ENCODE data around the gene FANCB.

- TF ChIP-seq EZH2 (IDR thresholded peaks at IDR 0.05; ENCODE audit: borderline replicate concordance, low read depth, low read length, severe bottlenecking) (no peak), POLR2A (IDR thresholded peaks at IDR 0.05; ENCODE audit: low read depth, low read length) (no peak), CTCF (IDR thresholded peaks at IDR 0.05; ENCODE audit: extremely low read depth in 1 of 2, insufficient read depth in 1 of 2, low read depth in 1 of 2, low read length in 2 of 2) (no peak), MYC (IDR thresholded peaks at IDR 0.05; ENCODE audit: low read depth, low read length) (no peak), JUN (IDR thresholded peaks at IDR 0.05; ENCODE audit: borderline replicate concordance, insufficient read depth, insufficient read length, low read depth) (no peak), POLR2AphosphoS5 (IDR thresholded peaks at IDR 0.05; ENCODE audit: insufficient read depth, low read depth, low read length) (no peak), FOS (IDR thresholded peaks at IDR 0.05; ENCODE audit: borderline replicate concordance, insufficient read depth, low read length) (no peak), GATA2 (IDR thresholded peaks at IDR 0.05; ENCODE audit: insufficient read depth, insufficient read length, low read depth, low read length) (no peak)
- TF ChIP-seq, protein P1, sequence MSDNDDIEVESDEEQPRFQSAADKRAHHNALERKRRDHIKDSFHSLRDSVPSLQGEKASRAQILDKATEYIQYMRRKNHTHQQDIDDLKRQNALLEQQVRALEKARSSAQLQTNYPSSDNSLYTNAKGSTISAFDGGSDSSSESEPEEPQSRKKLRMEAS (IDR thresholded peaks at IDR 0.05; ENCODE audit: insufficient read depth, insufficient read length), result no peak
These were observed 1.1 kb downstream of the FANCB start for GRCh38 chrX:14871767-14872166.
